HG03064 (cell line): Measurements from ENCODE around the gene PITHD1.
"Not testable (repeated sequence)": the region's sequence is repeated elsewhere in the genome, so short reads cannot be mapped to it uniquely, and the experiment has no call there.

Experiments
- ATAC-seq: cut with Tn5 transposase; IDR thresholded peaks from one replicate; pipeline ENCODE4 v1.9.1; 2021; ENCODE audit warnings: low read depth; ENCODE audit not compliant: unreplicated experiment

PITHD1 gene

GRCh38 chr1:23772049-23772853, 6.0 kb upstream of the PITHD1 start:
- ATAC-seq: no peak

- no peak for ATAC-seq
Observed at GRCh38 chr1:23772854-23773242, 5.4 kb upstream of the PITHD1 start.

GRCh38 chr1:23774174-23774880, 3.9 kb upstream of the PITHD1 start:
- ATAC-seq: no peak

DNA sequence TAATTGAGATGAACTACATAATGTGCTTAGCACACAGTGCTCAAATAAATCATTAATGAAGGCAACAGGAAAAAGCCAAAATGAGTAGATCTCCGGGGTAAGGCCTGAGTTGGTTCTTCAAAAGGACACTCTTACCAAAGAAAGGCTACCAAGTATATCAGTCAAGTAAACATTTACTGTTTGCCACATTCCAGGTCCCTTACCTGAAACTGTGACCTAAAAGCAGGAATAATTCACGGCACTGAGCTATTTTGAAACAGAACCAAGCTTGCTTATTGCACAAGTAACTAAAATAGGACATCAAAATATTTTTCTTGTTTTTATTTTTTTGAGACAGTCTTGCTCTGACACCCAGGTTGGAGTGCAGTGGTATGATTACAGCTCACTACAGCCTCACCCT, 2.0 kb upstream of the PITHD1 start:
- no peak for ATAC-seq

DNA sequence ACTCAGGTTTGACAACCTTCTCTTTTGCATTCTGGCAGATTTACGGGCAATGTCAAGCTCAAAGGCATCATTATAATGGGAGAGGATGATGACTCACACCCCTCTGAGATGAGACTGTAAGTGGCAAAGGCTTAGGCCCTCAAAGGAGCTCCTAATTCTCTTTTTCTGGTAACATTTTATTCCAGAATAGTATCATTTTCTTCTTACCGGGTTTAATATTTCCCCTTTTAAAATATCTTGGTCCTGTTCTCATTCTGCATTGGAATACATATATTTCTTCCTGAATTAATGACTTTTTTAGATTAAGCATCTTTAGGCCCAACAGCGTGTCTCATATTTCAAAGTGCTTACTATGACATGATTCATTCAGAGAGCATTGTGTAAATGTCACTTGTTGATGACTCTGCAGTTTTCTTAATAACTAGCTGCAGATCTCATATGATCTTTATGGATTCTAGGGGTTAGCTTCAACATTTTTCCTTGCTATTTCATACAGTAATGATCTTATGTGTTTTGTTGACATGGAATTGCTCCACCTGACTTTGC, 1.7 kb downstream of the PITHD1 start:
- no peak for ATAC-seq

GRCh38 chr1:23783141-23783540, 4.9 kb downstream of the PITHD1 start:
- ATAC-seq: not testable (repeated sequence)

- no peak for ATAC-seq
Observed at GRCh38 chr1:23784846-23785245, 6.6 kb downstream of the PITHD1 start.

- ATAC-seq: no peak
Observed at GRCh38 chr1:23787701-23788100, 9.5 kb downstream of the PITHD1 start.

DNA sequence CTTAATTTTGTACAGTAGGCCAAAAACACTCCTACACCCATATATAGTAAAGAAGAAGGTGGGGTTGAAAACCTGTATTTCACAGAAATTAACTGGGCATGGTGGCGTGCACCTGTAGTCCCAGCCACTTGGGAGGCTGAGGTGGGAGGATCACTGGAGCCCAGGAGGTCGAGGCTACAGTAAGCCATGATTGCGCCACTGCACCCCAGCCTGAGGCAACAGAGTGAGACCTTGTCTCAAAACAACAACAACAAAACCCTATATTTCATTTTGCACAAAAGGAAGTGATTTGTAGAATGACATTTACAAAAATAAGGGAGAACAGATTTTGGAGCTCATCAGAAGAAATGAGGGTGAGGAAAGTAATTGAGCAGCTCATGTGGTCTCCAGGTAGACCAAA, 10.5 kb downstream of the PITHD1 start:
- ATAC-seq: no peak

- ATAC-seq: no peak
Observed at GRCh38 chr1:23790696-23791515, 12.7 kb downstream of the PITHD1 start, which contains the start of gene LYPLA2. Gene LYPLA2 (plus strand): TSS chr1:23791145. CDS start chr1:23792683, 1,538 bp downstream.

DNA sequence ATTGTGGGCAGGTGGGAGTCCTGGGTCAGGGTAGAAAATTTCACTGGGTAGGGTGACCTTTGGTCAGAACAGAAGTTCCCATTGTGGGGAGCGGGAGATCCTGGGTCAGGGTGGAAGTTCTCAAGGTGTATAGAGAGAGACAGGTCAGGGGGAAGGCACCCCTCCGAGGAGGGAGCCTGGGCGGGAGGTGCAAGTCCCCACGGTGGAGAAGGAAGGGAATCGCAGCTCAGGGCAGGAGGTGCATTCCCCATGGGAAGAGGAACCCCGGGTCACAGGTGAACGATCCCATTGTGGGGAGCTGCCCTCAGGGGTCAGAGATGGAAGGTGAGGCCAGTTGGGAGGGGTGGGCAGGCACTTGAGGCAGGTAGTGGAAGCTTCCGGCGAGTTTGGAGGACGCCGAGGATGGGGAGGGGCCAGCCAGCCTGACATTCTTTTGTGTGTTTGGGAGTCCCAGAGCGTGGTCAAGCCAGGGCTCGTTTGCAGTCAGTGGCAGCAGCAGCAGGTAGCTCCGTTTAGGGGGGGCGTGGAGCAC, 13.4 kb downstream of the PITHD1 start:
- ATAC-seq: no peak

GRCh38 chr1:23792151-23792945, 14.1 kb downstream of the PITHD1 start:
- no peak for ATAC-seq

DNA sequence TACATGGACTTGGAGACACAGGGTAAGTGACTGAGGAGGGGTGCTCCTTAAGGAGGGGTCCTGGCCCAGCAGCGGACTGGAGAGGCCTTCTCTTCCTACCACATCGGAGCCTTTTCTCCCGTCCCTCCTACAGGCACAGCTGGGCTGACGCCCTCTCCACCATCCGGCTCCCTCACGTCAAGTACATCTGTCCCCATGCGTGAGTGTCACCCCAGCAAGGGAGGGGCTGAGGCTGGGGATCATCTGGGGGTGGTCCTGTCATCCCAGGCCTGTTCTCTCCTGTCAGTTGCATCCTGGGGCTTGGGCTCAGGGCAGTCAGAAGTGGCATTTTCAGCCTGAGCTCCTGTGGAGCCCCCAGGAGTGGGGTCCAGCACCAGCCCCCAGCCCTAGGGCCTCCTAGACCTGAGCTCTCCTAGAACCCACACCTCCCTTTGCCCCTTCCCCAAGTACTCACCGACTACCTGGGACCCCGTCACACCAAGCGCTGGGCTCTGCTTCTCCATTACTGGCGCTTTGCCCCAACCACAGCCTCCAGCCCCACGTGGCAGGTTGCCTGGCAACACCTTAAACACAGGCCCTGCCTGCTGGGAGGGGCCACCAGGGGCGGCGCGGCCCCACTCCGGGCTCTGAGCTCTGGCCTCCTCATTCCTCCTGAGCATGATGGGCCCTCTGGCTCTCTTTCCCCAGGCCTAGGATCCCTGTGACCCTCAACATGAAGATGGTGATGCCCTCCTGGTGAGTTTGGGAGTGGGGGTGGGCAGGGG, 15.0 kb downstream of the PITHD1 start:
- no peak for ATAC-seq

GRCh38 chr1:23793861-23794731, 15.9 kb downstream of the PITHD1 start:
- ATAC-seq: no peak

DNA sequence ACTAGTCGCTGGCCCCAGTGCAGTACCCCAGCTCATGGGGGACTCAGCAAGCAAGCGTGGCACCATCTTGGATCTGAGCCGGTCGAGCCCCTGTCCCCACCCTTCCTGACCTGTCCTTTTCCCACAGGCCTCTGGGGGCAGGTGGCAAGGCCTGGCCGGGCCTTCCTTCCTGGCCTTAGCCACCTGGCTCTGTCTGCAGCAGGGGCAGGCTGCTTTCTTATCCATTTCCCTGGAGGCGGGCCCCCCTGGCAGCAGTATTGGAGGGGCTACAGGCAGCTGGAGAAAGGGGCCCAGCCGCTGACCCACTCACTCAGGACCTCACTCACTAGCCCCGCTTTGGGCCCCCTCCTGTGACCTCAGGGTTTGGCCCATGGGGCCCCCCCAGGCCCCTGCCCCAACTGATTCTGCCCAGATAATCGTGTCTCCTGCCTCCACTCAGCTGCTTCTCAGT, 16.5 kb downstream of the PITHD1 start:
- not testable (repeated sequence) for ATAC-seq

GRCh38 chr1:23795676-23796465, 17.7 kb downstream of the PITHD1 start:
- no peak for ATAC-seq
